HG02588 (cell line): ENCODE measurements around the gene TTC28.
"Not testable (repeated sequence)": the region's sequence is repeated elsewhere in the genome, so short reads cannot be mapped to it uniquely, and the experiment has no call there.

Experiments
- ATAC-seq: cut with Tn5 transposase; IDR thresholded peaks from one replicate; pipeline ENCODE4 v1.9.1; 2021; ENCODE audit warnings: mild to moderate bottlenecking, moderate library complexity; ENCODE audit not compliant: unreplicated experiment

The TTC28 gene

GRCh38 chr22:28379075-28379779 lies 300.4 kb downstream of the TTC28 start:
- no peak for ATAC-seq

DNA sequence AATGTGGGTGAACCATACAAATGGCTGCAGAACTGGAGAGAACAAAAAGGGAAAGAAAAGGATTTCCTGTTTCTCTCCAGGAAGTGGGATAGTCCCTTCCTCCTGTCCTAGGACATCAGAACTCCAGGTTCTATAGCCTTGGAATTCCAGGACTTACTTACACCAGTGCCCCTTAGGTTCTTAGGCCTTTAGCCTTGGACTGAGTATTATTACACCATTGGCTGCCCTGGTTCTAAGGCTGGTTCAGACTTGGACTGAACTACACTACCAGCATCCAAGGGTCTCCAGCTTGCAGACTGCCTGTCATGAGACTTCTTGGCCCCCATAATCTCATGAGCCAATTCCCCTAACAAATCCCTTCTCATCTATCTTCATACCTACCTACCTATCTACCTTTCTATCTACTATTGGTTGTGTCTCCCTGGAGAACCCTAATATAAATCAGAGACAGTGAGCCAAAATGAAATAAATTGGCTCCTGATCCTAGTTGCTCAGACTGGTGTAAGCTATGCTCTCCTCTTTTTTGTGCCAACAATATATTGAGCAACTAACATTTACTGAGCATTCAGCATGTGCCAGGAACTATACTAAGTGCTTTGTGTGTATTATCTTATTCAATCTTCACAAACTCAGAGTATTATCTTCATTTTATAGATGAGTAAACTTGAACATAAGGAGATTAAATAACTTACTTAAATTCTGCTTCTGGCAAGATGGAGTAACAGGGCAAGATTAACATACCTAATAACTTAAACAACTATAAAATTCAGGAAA lies 303.7 kb downstream of the TTC28 start:
- no peak for ATAC-seq

- no peak for ATAC-seq
Measured at GRCh38 chr22:28373831-28374230, 305.8 kb downstream of the TTC28 start.

- ATAC-seq = no peak
Measured at GRCh38 chr22:28369854-28370253, 309.8 kb downstream of the TTC28 start.

DNA sequence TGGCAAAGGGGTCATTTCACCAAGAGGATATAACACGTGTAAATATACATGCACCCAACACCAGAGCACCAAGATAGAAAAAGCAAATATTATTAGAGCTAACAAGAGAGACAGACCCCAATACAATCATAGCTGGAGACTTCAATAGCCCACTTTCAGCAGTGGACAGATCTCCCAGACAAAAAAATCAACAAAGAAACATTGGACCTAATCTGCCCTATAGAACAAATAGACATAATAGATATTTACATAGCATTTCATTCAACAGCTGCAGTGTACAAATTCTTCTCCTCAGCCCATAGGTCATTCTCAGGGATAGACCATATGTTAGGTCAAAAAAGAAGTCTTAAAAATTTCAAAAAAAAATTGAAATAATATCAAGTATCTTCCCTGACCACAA lies 312.8 kb downstream of the TTC28 start:
- ATAC-seq = no peak

DNA sequence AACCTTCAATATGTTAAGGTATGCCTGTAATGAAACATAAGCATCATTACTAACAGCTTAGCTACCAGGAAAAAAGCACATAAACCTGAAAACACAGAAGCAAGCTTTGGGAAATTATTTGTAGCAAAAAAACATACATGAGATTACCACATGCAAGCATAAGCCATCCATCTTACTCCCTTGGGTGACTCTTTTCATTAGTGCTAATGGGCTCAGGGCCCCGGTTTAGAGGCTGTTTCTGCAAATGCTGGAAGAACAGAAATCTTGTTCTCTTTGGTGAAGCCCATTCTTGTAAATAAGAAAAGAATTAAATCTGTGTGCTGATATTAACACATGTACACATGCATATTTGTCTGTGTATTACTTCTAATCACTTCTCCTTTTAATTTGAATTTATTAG lies 314.3 kb downstream of the TTC28 start:
- ATAC-seq = no peak

DNA sequence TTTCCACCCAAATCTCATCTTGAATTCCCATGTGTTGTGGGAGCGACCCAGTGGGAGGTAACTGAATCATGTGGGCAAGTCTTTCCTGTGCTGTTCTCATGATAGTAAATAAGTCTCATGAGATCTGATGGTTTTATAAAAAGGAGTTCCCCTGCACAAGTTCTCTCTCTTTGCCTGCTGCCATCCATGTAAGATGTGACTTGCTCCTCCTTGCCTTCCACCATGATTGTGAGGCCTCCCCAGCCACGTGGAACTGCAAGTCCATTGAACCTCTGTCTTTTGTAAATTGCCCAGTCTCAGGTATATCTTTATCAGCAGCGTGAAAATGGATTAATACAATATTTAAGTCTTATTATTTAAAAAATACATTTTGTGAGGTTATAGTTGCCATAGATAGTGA lies 315.5 kb downstream of the TTC28 start:
- not testable (repeated sequence) for ATAC-seq

DNA sequence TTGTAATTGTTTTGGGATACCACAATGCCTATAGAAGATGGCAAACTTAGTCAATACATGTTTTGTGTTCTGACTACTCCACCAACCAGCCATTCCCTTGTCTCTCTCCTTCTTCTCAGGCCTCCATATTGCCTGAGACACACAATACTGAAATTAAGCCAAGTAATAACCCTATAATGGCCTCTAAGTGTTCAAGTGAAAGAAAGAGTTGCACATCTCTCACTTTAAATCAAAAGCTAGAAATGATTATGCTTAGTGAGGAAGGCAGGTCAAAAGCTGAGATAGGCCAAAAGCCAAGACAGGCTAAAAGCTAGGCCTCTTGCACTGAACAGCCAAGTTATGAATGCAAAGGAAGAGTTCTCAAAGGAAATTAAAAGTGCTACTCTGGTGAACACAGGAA lies 318.7 kb downstream of the TTC28 start:
- no peak for ATAC-seq

DNA sequence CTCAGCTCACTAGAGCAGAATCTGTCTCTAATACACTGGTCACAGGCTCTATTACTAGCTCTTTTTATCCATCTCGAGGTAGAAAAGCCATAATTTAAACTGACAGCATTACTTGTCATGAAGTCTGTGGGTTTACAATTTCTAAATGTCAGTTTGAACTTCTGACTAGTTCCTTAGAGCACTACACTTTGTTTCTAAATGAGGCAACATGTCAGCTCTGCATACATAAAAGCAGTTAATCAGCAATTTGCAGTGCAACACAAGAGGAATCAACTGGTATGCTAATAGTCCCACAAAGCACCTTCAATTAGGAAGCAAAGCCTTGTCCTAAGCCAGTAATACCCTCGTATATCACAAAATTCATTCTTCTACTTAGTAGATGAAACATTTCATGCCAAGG lies 321.3 kb downstream of the TTC28 start:
- ATAC-seq = no peak

DNA sequence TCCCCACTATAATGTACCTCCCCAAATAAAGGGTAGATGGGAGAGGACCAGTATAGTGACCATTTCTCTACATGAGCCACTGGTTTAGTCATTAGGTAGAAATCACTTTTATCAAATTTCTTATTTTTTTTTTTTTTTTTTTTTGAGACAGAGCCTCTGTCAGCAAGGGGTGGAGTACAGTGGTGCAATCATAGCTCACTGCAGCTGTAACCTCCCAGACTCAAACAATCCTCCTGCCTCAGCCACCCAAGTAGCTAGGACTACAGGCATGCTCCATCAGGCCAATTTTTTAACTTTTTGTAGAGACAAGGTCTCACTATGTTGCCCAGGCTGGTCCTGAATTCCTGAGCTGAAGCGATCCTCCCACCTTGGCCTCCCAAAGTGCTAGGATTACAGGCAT lies 322.4 kb downstream of the TTC28 start:
- no peak for ATAC-seq

DNA sequence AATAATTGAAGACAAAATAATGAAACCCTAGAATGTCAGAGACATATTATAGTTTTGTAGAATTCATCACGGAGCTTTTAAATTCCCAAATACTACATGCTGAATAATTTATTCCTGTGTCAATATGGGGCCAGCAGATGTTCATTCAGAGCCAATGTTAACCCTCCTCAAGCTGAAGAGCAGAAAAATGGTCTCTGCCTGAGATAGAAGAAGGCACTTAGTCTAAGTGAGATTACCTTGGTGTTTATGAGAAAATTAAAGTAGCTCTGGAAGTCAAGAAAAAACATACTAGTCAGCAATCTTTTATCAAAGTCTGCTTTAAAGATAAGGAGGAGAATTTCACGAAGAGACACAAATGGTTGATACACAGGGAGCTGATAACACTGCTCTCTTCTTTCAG lies 328.2 kb downstream of the TTC28 start:
- no peak for ATAC-seq

DNA sequence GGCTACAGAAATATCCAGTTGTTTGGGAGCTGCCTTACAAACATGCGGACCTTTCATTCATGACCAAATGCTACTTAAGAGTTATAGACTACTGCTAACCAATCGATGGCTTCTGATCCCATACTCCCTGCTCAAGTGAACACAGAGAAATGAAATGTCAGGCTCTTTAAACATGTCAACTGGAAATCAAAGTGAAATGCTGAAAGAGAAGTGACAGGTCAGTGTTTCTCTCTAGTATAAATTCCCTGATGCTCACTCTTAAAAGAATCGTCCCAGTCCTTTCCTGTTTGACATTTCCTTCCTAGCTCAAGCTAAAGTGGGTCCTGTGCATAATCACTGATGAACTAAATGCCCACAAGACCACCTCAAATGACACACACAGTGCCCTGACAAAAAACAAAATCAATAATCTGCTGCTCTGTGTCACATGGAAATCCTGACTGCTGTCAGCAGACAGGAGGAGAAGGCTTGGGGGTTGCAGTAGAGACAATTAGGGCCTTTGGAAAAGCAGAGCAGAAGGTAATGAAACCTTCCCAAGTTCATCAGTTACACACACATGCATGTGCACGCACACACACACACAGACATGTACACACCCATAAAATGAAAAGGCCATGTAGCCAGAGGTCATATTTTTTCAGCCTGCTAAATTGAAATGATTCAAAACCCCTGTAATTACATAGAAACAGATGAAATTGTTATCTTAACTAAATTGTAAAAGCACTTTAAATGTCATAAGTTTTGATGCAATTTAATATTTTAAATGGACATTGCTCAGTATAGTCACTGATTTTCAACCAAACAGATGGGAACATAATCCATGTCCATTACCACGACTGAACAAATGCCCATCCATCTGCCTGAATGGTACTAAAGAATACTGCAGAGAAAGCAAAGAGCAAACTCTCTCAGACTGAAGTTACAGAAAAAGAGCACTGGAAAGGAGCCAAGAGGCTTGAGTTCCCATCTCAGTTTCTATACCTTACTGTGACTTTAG lies 330.7 kb downstream of the TTC28 start:
- ATAC-seq = no peak

DNA sequence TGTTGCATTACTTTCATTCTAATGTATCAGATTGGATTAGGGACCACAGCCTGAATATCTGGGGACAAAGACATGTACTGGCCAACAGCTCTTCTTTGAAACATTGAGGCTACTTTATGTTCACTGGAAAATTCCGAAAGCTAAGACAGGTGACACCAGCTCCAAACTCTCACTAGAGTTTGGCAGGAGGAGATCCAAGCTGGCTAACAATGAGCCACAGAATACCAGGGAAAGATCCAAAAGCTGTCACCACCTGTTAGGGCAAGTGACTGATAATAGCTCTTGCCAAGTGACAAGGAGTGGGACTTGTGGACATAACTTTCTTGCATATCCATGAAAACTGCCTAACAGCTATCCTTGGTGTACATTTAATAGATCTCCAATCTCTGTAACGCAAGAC lies 333.3 kb downstream of the TTC28 start:
- ATAC-seq = no peak

GRCh38 chr22:28344918-28345703 lies 334.5 kb downstream of the TTC28 start:
- no peak for ATAC-seq

- no peak for ATAC-seq
Measured at GRCh38 chr22:28341001-28341400, 338.6 kb downstream of the TTC28 start.

GRCh38 chr22:28333088-28333487 lies 346.6 kb downstream of the TTC28 start:
- ATAC-seq = no peak

GRCh38 chr22:28332410-28332809 lies 347.2 kb downstream of the TTC28 start:
- ATAC-seq = no peak

DNA sequence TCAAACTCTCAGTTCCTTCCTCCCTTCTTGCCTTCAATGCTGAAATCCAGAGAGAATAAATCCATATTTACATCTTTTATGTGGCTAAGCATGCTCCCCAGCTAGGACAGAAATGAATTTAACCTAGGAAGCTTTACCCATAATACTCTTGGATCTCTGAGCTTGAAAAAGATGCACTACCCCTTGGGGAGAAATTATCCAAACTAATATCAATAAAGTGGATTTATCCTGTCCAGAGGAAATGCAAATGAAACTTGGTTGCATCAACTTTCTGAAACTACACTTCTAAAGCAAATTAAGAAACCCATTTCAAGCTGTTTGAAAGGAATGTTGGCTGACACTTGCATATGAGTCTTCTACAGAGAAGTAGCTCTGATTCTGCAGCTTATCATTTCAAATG lies 347.9 kb downstream of the TTC28 start:
- ATAC-seq = no peak

GRCh38 chr22:28329186-28330073 lies 350.2 kb downstream of the TTC28 start:
- ATAC-seq = no peak

- no peak for ATAC-seq
Measured at GRCh38 chr22:28328756-28329155, 350.9 kb downstream of the TTC28 start.
